Bronchial epithelial cell (primary cell): Measurements from ENCODE around the gene TDRD3. TPM values are rescaled to one million over a fixed set of nuclear protein-coding genes. Genes with fewer than 3 reads are reported as not detected.
A peak's percentile ranks its signal among the peaks of the same experiment; 100 is the strongest.

Experiments used
- DNase-seq: peaks from one replicate; pipeline ENCODE4 v3.0.0-alpha.2; 2010; ENCODE audit warnings: low read depth
- FAIRE-seq: peaks from 2 replicates; lab custom pipeline; 2011; peaks lifted over from hg19 to GRCh38; lab: Jason Lieb, UNC
- H3K27me3 ChIP-seq: 2 replicates; pipeline ENCODE4 v1.5.1; 2011; ENCODE audit warnings: low read length; ENCODE audit not compliant: control insufficient read depth, insufficient read depth
- H3K36me3 ChIP-seq: 2 replicates; pipeline ENCODE4 v1.5.1; 2011; ENCODE audit warnings: low read length; ENCODE audit not compliant: control insufficient read depth, insufficient read depth
- H3K4me3 ChIP-seq: 2 replicates; pipeline ENCODE4 v1.5.1; 2011; ENCODE audit warnings: mild to moderate bottlenecking, low read depth, low read length, control low read depth
- total RNA-seq: library from RNA; depleted of rRNA; stranded (reverse); fragments of >200 nt; gene quantifications from 2 replicates; pipeline ENCODE4 v1.2.1, GENCODE V29; 2014
- TF ChIP-seq, protein P1 (sequence below): IDR thresholded peaks from 2 replicates; pipeline ENCODE4 v1.5.1; 2011; ENCODE audit warnings: mild to moderate bottlenecking, moderate library complexity, low read length, control low read depth, inconsistent platforms; ENCODE audit not compliant: insufficient read depth, severe bottlenecking

Gene TDRD3
- total RNA-seq, 1 donor from 2014 or later = 12.4 TPM

DNA sequence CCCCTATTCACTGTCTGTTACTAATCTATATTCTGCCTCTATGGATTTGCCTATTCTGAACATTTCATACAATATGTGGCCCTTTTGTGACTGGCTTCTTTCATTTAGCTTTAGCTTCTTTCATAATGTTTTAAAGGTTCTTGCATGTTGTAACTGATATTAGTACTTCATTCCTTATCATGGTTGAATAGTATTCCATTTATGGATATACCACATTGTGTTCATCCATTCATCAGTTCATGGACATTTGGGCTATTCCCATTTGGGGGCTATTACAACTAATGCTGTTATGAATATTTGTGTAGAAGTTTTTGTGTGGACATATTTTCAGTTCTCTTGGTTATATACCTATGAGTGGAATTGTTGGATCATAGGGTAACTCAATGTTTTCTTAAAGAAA is 44.4 kb upstream of the TDRD3 start:
- TF ChIP-seq, protein P1, sequence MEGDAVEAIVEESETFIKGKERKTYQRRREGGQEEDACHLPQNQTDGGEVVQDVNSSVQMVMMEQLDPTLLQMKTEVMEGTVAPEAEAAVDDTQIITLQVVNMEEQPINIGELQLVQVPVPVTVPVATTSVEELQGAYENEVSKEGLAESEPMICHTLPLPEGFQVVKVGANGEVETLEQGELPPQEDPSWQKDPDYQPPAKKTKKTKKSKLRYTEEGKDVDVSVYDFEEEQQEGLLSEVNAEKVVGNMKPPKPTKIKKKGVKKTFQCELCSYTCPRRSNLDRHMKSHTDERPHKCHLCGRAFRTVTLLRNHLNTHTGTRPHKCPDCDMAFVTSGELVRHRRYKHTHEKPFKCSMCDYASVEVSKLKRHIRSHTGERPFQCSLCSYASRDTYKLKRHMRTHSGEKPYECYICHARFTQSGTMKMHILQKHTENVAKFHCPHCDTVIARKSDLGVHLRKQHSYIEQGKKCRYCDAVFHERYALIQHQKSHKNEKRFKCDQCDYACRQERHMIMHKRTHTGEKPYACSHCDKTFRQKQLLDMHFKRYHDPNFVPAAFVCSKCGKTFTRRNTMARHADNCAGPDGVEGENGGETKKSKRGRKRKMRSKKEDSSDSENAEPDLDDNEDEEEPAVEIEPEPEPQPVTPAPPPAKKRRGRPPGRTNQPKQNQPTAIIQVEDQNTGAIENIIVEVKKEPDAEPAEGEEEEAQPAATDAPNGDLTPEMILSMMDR = no peak
- Histone ChIP-seq H3K4me3 (no peak overlapping the region), H3K27me3 (no peaks in the 10 kb centered on the region), H3K36me3 (no peaks in the 10 kb centered on the region)
- DNase-seq = no peak
- FAIRE-seq = no peak

DNA sequence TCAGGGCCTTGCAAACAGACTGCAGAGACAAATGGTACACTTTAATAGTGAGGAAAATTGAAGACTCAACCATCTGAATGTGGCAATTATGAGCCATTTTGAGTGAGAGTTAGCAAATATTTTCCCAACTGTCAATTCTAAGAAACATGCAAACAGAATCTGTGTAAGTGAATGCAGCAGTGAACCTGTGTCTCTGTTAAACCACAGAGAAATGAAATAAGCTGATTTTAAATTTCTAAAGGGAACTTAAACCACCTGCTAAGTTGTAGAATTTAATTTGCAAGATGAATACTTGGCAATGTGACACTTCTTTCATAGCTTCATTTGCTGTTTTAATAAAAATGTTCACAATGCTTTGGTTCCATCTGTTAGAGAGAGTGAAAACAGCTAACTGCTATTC is 42.0 kb upstream of the TDRD3 start:
- Histone ChIP-seq H3K27me3 (no peaks in the 10 kb centered on the region), H3K4me3 (no peak overlapping the region), H3K36me3 (no peaks in the 10 kb centered on the region)
- no peak for FAIRE-seq
- DNase-seq = no peak
- TF ChIP-seq, protein P1 = no peak

DNA sequence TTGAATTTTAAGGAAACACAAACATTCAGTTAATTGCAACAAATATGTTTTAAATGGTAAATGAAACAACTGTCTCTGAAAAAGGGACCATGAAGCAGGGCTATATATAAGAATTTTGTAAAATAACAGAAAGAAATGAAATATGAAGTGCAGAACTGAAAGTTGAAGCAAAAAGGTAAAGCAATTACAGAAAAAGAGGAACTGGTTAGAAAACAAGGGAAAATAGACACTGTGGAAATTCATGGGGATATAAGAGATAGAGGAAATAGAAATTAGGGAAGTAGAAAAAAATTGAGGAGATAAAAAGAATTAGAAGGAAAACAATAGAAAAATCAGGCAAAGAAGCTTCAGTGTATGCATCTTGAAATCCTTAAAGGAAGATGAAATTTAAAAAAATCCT is 40.0 kb upstream of the TDRD3 start:
- no peak for FAIRE-seq
- no peaks in the 10 kb centered on the region for H3K36me3 ChIP-seq
- DNase-seq = no peak
- no peak overlapping the region for H3K4me3 ChIP-seq
- TF ChIP-seq, protein P1 = no peak
- H3K27me3 ChIP-seq = no peaks in the 10 kb centered on the region

DNA sequence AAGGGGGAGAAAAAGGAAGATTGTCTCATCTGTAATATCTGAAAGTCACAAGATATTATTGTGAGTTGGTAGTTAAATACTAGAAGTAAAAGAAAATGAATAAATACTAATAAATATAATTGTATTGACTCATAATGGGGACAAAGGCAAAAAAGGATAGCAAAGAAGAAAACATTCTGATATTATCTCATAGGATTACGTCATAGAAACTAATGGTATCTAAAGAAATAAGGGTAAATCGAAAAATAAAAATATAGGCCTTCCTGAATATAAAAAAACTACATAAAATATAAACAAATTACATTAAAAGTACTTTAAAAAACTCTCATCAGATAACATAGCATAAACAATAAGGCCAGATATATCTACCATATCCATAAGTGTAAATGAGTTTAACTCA is 38.6 kb upstream of the TDRD3 start:
- FAIRE-seq (no peak), DNase-seq (no peak)
- Histone ChIP-seq H3K36me3 (no peaks in the 10 kb centered on the region), H3K27me3 (no peaks in the 10 kb centered on the region), H3K4me3 (no peak overlapping the region)
- TF ChIP-seq, protein P1 = no peak

DNA sequence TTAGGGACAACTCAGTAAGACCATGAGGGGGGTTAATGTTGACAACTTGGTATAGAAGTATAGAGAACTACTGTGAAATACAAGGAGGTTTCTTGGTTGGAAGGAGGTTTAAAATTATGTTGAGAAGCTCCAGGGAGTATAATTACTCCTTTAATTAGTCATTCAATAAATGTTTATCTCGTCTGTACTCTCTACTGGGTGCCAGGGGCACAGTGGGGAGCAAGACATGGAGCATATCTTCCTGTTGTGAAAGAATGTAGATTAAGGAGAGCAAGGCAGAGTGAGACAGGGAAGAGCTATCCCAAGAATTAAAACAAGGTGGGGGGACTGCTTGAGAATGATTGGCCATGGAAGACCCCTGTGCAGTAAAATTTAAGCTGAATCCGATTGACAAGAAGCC is 33.7 kb upstream of the TDRD3 start:
- DNase-seq (no peak), FAIRE-seq (no peak)
- Histone ChIP-seq H3K27me3 (no peaks in the 10 kb centered on the region), H3K36me3 (no peaks in the 10 kb centered on the region), H3K4me3 (no peak overlapping the region)
- TF ChIP-seq, protein P1 = no peak

DNA sequence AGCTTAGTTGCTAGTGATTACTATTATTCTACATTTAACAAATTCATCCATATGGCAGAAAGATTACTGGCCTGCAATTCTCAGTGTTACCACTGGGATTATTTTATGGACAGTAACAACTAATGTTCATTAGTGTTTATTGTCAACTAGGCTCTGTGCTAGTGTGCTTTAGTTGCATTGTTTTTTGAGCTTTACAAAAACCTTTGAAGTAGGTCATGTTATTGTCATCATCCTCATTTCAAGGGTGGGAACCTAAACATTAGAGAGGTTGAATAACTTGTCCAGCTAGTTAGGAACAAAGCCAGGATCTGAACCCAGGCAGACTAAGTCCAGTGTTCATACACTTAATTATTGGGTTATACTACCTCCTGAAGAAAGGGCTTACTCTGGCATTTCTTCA is 27.8 kb upstream of the TDRD3 start:
- peak; percentile 25 for DNase-seq
- Histone ChIP-seq H3K4me3 (no peak overlapping the region), H3K27me3 (no peaks in the 10 kb centered on the region), H3K36me3 (no peaks in the 10 kb centered on the region)
- no peak for FAIRE-seq
- TF ChIP-seq, protein P1 = peak; percentile 6
